Neutrophil (primary cell): ENCODE results near the gene CLEC11A.

ENCODE experiments used
- H3K27ac ChIP-seq: fragments of 200-600 bp; sonication (generic); 2 replicates; pipeline ENCODE4 v1.5.1; 2016; ENCODE audit warnings: mild to moderate bottlenecking, moderate library complexity
- H3K27me3 ChIP-seq: fragments of 200-600 bp; sonication (generic); 2 replicates; pipeline ENCODE4 v1.6.0; 2016; ENCODE audit warnings: mild to moderate bottlenecking
- H3K36me3 ChIP-seq: fragments of 200-600 bp; sonication (generic); 2 replicates; pipeline ENCODE4 v1.5.1; 2017
- H3K4me1 ChIP-seq, 2 experiments: fragments of 200-600 bp in 1 of 2; sonication (generic) in 1 of 2; 1 replicate in 1 of 2; 2 replicates in 1 of 2; pipeline versions ENCODE4 v1.5.1 to v1.6.1; 2013 to 2016; ENCODE audit warnings: low read depth in 1 of 2, low read length in 1 of 2, mild to moderate bottlenecking in 1 of 2, moderate library complexity in 1 of 2; ENCODE audit not compliant: control insufficient read depth in 1 of 2, insufficient read depth in 1 of 2
- H3K4me3 ChIP-seq, 2 experiments: fragments of 200-600 bp in 1 of 2; sonication (generic) in 1 of 2; 1 replicate in 1 of 2; 2 replicates in 1 of 2; pipeline ENCODE4 v1.5.1; 2013 to 2016; ENCODE audit warnings: low read depth in 1 of 2, low read length in 1 of 2, mild to moderate bottlenecking in 1 of 2, moderate library complexity in 1 of 2
- H3K9me3 ChIP-seq: fragments of 200-600 bp; sonication (generic); 2 replicates; pipeline ENCODE4 v1.5.1; 2016
- CTCF ChIP-seq: fragments of 200-600 bp; sonication (generic); IDR thresholded peaks from 2 replicates; pipeline ENCODE4 v1.5.1; 2016; ENCODE audit warnings: antibody characterized with exemption

CLEC11A gene

GRCh38 chr19:50719119-50719435 lies 4.1 kb upstream of the CLEC11A start:
- Histone ChIP-seq H3K9me3 (no peaks in the 10 kb centered on the region), H3K27me3 (peaks cover 93% of the 10 kb centered on the region), H3K4me1 (peaks cover 13 to 19% of the 10 kb centered on the region in 2 experiments), H3K36me3 (no peaks in the 10 kb centered on the region), H3K27ac (no peak overlapping the region), H3K4me3 (no peak overlapping the region)
- no peak for TF ChIP-seq CTCF

GRCh38 chr19:50719566-50719965 lies 3.6 kb upstream of the CLEC11A start, which contains the start of gene SHANK1:
TSS of gene SHANK1 (minus strand) at chr19:50719802. CDS start at chr19:50716919, 2,883 bp downstream.
- H3K27ac ChIP-seq, result no peak within 1 kb of the TSS
- peaks cover 98% of the 10 kb centered on the region for H3K27me3 ChIP-seq
- no peaks in the 10 kb centered on the region for H3K9me3 ChIP-seq
- no peak for TF ChIP-seq CTCF
- H3K4me1 ChIP-seq, result peaks cover 18 to 24% of the 10 kb centered on the region in 2 experiments
- H3K36me3 ChIP-seq, result no peaks in the 10 kb centered on the region
- no peak within 1 kb of the TSS for H3K4me3 ChIP-seq

- Histone ChIP-seq H3K27me3 (peaks cover 100% of the 10 kb centered on the region), H3K27ac (no peak overlapping the region), H3K4me1 (peaks cover 23 to 32% of the 10 kb centered on the region in 2 experiments), H3K4me3 (no peak overlapping the region), H3K9me3 (no peaks in the 10 kb centered on the region), H3K36me3 (no peaks in the 10 kb centered on the region)
- TF ChIP-seq CTCF, result no peak
Measured at GRCh38 chr19:50720181-50720920, 2.8 kb upstream of the CLEC11A start.

GRCh38 chr19:50720921-50721381 lies 2.2 kb upstream of the CLEC11A start:
- peaks cover 100% of the 10 kb centered on the region for H3K27me3 ChIP-seq
- no peak for TF ChIP-seq CTCF
- H3K9me3 ChIP-seq, result no peaks in the 10 kb centered on the region
- H3K4me3 ChIP-seq, result no peak overlapping the region
- peaks cover 29 to 37% of the 10 kb centered on the region in 2 experiments for H3K4me1 ChIP-seq
- no peaks in the 10 kb centered on the region for H3K36me3 ChIP-seq
- no peak overlapping the region for H3K27ac ChIP-seq

- Histone ChIP-seq H3K4me1 (peaks cover 29 to 37% of the 10 kb centered on the region in 2 experiments), H3K27me3 (peaks cover 97% of the 10 kb centered on the region), H3K9me3 (no peaks in the 10 kb centered on the region), H3K27ac (no peak overlapping the region), H3K4me3 (no peak overlapping the region), H3K36me3 (no peaks in the 10 kb centered on the region)
- no peak for TF ChIP-seq CTCF
Measured at GRCh38 chr19:50721441-50722137, 1.6 kb upstream of the CLEC11A start.
